GM10847 (cell line): ENCODE data around the gene S100PBP.

Source experiments
- POLR2A ChIP-seq: IDR thresholded peaks from 2 replicates; pipeline ENCODE4 v1.6.1; 2011; ENCODE audit not compliant: insufficient read length; ENCODE audit errors: extremely low read depth

S100PBP gene

DNA sequence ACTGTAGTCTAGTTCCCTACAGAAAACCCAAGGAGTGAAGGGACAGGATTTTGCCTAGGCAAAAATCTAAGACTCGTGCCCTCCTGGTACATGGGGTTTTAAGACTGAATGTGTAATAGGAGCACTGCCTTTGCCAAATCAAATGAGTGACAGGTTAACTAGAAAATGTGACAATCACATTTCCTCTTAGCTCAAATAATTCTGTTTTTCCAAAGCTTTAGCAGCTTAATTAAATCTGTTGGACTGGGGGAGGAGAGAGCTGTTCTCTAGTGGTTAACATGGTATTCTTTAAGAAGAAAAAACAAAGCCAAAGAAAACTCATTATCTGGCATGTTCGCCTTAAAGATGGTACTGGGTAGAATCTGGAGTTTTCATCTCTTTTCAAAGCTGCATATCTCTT is 40.7 kb downstream of the S100PBP start:
- no peak for TF ChIP-seq POLR2A

DNA sequence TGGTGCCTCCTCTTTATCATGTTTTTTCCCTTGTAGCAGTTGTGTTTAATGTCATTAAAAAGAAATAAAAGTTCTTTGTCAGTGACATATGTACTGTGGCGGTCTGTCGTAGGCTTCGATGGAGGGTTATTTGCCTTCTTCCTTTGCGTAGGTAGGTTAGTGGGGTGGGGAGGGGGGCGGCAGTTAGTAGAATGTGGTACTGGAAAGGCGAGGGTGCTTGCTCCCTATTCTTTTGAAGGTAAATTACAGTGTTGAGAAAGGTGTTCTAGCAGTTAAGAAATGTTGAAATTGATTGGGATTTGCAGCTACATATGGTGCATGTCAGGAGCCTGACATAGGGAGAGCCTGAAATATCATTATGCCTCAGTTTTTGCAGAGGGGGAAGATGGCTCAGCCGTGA is 41.3 kb downstream of the S100PBP start:
- no peak for TF ChIP-seq POLR2A

GRCh38 chr1:32859915-32860314 is 42.5 kb downstream of the S100PBP start:
- no peak for TF ChIP-seq POLR2A

DNA sequence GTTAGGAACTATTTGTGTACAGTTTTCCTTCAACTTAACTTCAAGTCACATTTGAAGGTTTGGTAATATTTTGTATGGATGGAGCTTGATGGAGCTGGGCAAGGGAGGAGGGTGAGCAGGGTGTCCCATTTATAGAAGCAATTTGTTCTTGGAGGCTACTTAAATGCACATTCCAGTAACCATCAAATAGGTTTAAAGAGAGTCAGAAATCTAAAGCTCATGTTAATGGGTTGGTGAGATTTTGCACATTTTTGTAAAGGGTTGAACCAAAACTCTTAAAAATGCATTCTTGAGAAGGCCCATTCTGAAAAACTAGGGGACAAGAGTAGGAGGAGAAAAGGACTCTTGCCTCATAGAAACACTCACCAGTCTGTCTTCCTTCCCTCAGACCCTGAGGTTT is 43.1 kb downstream of the S100PBP start:
- no peak for TF ChIP-seq POLR2A

- TF ChIP-seq POLR2A = no peak
Measured at GRCh38 chr1:32861904-32862695, 44.6 kb downstream of the S100PBP start.

- no peak for TF ChIP-seq POLR2A
Measured at GRCh38 chr1:32863218-32863880, 45.9 kb downstream of the S100PBP start.

- TF ChIP-seq POLR2A = no peak
Measured at GRCh38 chr1:32863881-32864245, 46.4 kb downstream of the S100PBP start.

DNA sequence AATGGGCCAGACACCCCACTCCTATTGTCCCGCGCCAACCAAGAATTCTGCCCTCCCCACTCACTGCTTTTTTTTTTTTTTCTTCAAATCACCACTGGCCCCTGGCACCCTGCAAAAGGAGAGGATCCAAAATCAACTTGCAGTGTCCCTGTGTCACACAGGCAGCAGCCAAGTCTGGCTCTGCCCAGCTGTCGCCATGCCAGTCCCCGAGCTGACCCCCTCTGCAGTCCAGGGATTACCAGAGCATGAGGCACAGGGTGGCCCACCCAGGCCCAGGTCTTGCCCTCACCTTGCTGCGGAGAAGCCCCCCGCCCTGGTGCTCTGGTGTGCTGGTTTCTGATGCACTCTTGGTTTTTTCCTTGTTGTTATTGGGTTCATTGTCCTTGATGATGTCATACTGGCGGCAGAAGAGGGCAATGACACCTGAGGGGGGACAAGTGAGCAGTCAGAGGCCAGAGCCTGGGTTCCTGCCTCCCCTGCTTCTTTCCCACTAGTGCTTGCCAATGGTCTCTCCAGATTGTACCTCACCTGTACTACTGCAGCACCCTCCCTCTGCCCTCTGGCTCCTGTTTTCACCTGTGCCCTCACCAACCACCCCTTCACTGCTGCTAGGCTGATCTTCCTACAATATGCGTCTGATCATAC is 47.0 kb downstream of the S100PBP start:
- no peak for TF ChIP-seq POLR2A

GRCh38 chr1:32865639-32866405 is 48.4 kb downstream of the S100PBP start:
- TF ChIP-seq POLR2A = no peak

DNA sequence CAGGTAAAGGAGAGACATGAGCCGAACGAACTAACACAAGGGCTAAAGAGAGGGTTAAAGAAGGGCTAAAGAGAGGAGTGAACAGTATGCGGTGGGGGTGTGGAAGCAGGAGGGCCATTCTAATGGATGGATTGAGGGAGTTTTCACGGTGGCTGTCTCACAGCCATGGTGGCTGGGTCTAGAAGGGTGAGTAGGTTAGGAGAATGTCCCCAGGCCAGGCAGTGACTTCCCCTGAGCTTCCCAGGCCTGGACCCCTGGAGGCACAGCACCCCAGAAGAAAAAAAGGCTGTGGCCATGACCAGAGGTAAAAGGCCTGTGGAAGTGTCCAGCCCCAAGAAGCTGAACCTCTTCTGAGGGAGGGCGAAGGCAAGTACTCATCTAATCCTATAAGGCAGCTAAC is 49.7 kb downstream of the S100PBP start:
- TF ChIP-seq POLR2A = no peak

- no peak for TF ChIP-seq POLR2A
Measured at GRCh38 chr1:32867671-32868070, 50.2 kb downstream of the S100PBP start.

- no peak for TF ChIP-seq POLR2A
Measured at GRCh38 chr1:32868085-32868484, 50.6 kb downstream of the S100PBP start.

- TF ChIP-seq POLR2A = no peak
Measured at GRCh38 chr1:32868806-32869455, 51.5 kb downstream of the S100PBP start.

DNA sequence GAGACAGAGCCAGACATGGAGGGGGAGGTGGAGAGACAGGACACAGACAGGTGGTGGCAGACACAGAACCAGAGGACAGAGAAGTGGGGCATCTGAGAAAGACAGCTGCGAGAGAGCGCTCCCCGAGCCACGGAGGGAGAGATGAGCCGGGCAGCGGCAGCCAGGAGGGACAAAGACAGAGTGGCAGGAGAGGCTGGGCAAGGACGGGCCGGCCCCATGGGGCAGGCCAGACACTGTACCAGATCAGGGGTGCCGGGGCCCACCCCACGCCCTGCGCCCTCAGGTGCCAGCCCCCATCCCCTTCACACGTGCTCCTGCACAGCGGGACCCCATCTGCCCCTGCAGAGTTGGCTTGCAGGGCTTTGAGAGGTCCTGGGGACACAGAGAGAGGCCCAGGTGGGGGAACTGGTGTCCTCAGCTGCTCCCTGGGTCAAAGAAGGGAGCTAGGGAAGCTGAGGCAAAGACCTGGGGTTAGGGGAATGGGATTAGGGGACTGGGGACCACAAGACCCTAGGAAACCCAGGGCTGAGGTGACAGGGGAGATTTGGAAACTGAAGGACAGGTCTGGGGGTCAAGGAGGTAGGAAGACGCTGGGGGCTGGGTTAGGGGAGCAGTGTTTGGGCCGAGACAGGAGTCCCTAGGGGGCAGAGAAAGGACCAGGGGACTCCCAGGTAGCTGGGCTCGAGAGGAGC is 52.6 kb downstream of the S100PBP start:
- no peak for TF ChIP-seq POLR2A
